ENCODE data around the gene SNX9. TPM values are rescaled to one million over a fixed set of nuclear protein-coding genes. Genes with fewer than 3 reads are reported as not detected.
"Not testable (repeated sequence)": the region's sequence is repeated elsewhere in the genome, so short reads cannot be mapped to it uniquely, and the experiment has no call there.

The SNX9 gene
- total RNA-seq, 2 donors from 2014 or later: 37.3 to 81.7 TPM

DNA sequence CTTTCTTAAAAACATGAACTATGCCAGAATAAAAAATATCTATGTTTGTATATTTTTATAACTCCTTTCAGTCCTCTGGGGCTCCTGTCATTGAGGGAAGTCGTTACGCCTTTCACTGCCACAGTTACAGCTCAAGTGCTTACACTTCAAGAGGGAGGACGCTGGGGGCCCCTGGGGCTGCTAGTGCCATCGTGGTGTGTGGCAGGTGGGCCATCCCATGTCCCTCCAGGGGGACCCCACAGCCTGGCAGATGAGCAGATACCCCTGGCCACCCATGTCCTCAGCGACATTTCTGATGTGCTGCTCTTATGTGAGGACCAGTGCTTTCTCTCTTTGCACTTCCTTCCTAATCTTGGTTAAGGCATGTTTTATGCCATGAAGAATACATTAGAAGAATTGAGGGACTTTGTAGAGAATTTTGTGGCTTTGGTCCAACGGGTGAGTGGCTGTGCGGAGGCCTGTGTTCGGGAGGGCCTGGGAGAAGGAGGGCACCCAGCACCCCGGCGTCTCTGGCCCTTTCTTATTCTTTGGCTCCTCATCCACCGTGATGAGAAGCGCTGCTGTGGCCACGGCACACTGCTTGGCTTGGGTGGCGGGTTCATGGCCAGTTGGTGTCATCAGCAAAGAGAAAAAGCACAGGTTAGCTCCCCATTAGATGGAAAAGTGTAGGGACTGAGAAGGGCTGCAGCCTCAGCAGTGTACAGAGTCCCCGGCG lies 120.4 kb downstream of the SNX9 start:
- H3K9ac ChIP-seq (ENCODE audit: low read depth in 2 of 2, low read length in 2 of 2): no peak overlapping the region
- no peak overlapping the region for H3K4me3 ChIP-seq
- DNase-seq: no peak
- TF ChIP-seq CTCF (IDR thresholded peaks at IDR 0.05): no peak
- H3K4me1 ChIP-seq: no peaks in the 10 kb centered on the region
- H3K36me3 ChIP-seq: no peaks in the 10 kb centered on the region
- no peaks in the 10 kb centered on the region for H3K9me3 ChIP-seq
- no peaks in the 10 kb centered on the region for H3K27me3 ChIP-seq
- intact Hi-C loops (cut with DNase I): no loop called here
- H3K27ac ChIP-seq: no peak overlapping the region

GRCh38 chr6:157943964-157944283 lies 120.9 kb downstream of the SNX9 start:
- Histone ChIP-seq H3K4me3 (no peak overlapping the region), H3K9me3 (no peaks in the 10 kb centered on the region), H3K27me3 (no peaks in the 10 kb centered on the region), H3K4me1 (no peaks in the 10 kb centered on the region), H3K9ac (ENCODE audit: low read depth in 2 of 2, low read length in 2 of 2) (no peak overlapping the region), H3K27ac (no peak overlapping the region), H3K36me3 (no peaks in the 10 kb centered on the region)
- TF ChIP-seq CTCF (IDR thresholded peaks at IDR 0.05): no peak
- DNase-seq: no peak
- intact Hi-C loops (cut with DNase I): no loop called here

DNA sequence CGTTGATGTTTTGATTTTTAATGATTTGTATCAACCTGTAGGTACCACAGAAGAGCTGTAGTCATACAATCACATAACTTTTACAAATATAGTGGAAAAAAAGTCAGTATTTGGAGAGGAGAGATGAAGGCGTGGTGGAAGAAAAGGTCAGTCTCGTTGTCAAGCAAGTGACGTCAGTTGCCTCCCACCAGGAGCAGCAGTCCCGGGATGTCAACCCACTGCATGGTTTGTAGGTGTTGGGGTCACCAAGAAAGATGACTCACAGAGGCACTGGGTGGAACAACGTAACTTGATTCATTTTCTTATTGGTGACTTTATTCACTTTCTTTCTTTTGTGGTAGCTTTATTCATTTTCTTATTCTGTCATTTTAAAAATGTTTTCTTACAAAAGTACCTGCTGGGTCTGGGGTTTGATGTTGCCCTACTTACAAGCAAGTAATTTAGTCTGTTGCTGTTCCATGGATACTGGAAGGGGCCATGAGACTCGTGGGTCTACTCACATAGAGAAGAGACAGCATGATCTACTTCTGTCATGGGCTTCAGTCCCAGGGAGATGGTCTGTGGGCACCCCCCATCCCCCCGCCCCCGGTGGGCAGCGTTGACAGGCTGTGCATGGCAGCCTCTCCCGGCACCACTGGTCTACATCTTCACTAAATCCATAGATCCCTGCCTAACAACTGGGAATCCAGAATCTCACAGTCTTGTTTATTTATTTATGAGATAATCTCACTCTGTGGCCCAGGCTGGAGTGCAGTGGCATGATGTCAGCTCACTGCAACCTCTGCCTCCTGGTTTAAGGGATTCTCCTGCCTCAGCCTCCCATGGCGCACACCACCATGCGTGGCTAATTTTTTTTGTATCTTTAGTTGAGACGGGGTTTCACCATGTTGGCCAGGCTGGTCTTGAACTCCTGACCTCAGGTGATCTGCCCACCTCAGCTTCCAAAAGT lies 122.2 kb downstream of the SNX9 start:
- no peak overlapping the region for H3K27ac ChIP-seq
- H3K4me1 ChIP-seq: no peaks in the 10 kb centered on the region
- no peak overlapping the region for H3K9ac ChIP-seq (ENCODE audit: low read depth in 2 of 2, low read length in 2 of 2)
- no peaks in the 10 kb centered on the region for H3K9me3 ChIP-seq
- no peak overlapping the region for H3K4me3 ChIP-seq
- TF ChIP-seq CTCF (IDR thresholded peaks at IDR 0.05): no peak
- H3K27me3 ChIP-seq: no peaks in the 10 kb centered on the region
- H3K36me3 ChIP-seq: no peaks in the 10 kb centered on the region
- intact Hi-C loops (cut with DNase I): no loop called here
- DNase-seq: no peak

GRCh38 chr6:157946053-157946617 lies 123.1 kb downstream of the SNX9 start:
- no peak overlapping the region for H3K4me3 ChIP-seq
- intact Hi-C loops (cut with DNase I): no loop called here
- no peaks in the 10 kb centered on the region for H3K9me3 ChIP-seq
- TF ChIP-seq CTCF (IDR thresholded peaks at IDR 0.05): no peak
- no peak for DNase-seq
- no peaks in the 10 kb centered on the region for H3K4me1 ChIP-seq
- H3K36me3 ChIP-seq: no peaks in the 10 kb centered on the region
- H3K27me3 ChIP-seq: no peaks in the 10 kb centered on the region
- no peak overlapping the region for H3K9ac ChIP-seq (ENCODE audit: low read depth in 2 of 2, low read length in 2 of 2)
- H3K27ac ChIP-seq: no peak overlapping the region

DNA sequence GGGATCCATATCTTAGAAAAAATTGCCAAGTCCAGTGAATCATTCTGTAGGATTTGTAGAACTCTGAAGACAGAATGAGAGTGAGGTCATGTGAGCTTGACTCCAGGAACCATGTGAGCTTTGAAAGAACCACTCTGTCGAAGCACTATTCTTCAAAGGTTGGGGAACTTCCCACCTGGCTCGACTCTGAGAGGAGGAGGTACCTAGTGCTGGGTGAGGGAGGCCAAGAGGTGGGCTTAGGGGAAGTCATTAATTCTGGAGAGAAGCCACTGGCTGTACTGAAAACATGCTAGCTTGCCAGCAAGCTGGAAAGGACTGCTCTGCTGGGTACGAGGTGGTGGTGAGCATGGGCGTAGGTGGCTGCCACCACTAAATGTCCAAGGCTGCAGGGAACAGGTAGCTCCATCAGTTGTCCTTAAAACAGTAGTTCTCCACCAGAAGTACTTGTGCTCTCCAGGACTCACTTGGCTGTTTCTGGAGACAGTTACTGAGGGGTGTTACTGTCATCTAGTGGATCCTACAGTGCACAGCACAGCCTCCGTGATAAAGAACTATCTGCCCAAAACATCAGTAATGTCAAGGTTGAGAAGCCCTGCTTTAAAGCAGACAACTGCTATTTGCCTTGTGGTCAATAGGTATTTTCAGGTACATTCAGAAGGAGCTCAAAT lies 124.0 kb downstream of the SNX9 start:
- H3K9me3 ChIP-seq: no peaks in the 10 kb centered on the region
- no peak overlapping the region for H3K4me3 ChIP-seq
- no peak overlapping the region for H3K27ac ChIP-seq
- H3K9ac ChIP-seq (ENCODE audit: low read depth in 2 of 2, low read length in 2 of 2): no peak overlapping the region
- no peaks in the 10 kb centered on the region for H3K27me3 ChIP-seq
- no peaks in the 10 kb centered on the region for H3K36me3 ChIP-seq
- TF ChIP-seq CTCF (IDR thresholded peaks at IDR 0.05): peak; percentile 20
- DNase-seq: no peak
- H3K4me1 ChIP-seq: no peaks in the 10 kb centered on the region
- intact Hi-C loops (cut with DNase I): no loop called here

- intact Hi-C loops (cut with DNase I); H3K9me3 ChIP-seq; H3K9ac ChIP-seq (ENCODE audit: low read depth in 2 of 2, low read length in 2 of 2); H3K27me3 ChIP-seq; H3K4me3 ChIP-seq; DNase-seq; H3K36me3 ChIP-seq; H3K4me1 ChIP-seq; H3K27ac ChIP-seq: not testable (repeated sequence)
Measured at GRCh38 chr6:157950899-157951298, 127.9 kb downstream of the SNX9 start.
